ENCODE data around the gene KCNJ1. TPM values are rescaled to one million over a fixed set of nuclear protein-coding genes. Genes with fewer than 3 reads are reported as not detected.
A peak's percentile ranks its signal among the peaks of the same experiment; 100 is the strongest.

The KCNJ1 gene
- total RNA-seq, 2 experiments from 2014 or later, result not detected

DNA sequence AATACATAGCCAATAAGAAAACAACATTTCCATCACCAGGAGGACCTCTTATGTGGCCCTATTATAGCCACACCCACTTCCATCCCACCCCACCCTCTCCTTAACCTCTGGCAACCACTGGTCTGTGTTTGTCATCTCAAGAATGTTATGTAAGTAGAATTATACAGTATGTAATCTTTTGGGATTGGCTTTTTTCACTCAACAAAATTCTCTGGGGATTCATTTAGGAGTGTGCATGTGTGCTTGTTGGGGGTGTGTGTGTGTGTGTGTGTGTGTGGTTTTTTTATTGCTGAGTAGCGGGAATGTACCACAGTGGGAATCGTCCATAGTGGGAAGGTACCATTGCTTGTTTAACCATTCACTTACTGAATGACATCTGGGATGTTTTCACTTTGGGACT is 29.3 kb upstream of the KCNJ1 start:
- Mint-ChIP-seq H3K4me1 (peaks cover 14% of the 10 kb centered on the region), H3K36me3 (ENCODE audit: low read depth) (no peaks in the 10 kb centered on the region), H3K27ac (peak overlapping the region; percentile 21), H3K9me3 (no peaks in the 10 kb centered on the region), H3K27me3 (peaks cover 43% of the 10 kb centered on the region), H3K4me3 (no peak overlapping the region)
- no peak for DNase-seq
- ChIA-PET POLR2A (no interaction called here), CTCF (no interaction called here)

DNA sequence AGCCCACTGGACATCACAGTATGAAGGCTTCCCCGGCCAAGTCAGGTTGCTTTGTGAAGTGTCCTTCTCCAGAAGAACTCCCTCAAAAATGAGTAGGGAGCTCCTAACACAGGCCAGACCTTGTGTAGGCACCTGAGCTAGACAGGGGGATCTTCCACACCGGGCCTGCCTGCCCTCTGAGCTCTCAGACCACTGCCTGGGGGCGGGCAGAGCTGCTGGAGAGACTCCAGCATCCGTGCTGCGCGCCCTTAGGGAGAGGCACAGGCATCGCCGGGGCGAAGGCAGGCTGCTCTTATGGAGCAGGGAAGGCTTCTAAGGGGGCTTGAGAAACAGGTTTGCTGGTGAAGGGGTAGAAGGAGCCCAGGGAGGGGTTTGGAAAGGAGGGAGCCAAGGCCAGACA is 28.4 kb upstream of the KCNJ1 start:
- H3K36me3 Mint-ChIP-seq (ENCODE audit: low read depth), result no peaks in the 10 kb centered on the region
- no peak for DNase-seq
- ChIA-PET CTCF (interaction anchor here (0.9 kb wide), 1 partner anchor 61 kb away, joined by 3 read pairs; no protein-coding TSS in a partner anchor), POLR2A (no interaction called here)
- peaks cover 49% of the 10 kb centered on the region for H3K27me3 Mint-ChIP-seq
- H3K27ac Mint-ChIP-seq, result no peak overlapping the region
- H3K9me3 Mint-ChIP-seq, result no peaks in the 10 kb centered on the region
- no peak overlapping the region for H3K4me3 Mint-ChIP-seq
- H3K4me1 Mint-ChIP-seq, result peaks cover 16% of the 10 kb centered on the region

DNA sequence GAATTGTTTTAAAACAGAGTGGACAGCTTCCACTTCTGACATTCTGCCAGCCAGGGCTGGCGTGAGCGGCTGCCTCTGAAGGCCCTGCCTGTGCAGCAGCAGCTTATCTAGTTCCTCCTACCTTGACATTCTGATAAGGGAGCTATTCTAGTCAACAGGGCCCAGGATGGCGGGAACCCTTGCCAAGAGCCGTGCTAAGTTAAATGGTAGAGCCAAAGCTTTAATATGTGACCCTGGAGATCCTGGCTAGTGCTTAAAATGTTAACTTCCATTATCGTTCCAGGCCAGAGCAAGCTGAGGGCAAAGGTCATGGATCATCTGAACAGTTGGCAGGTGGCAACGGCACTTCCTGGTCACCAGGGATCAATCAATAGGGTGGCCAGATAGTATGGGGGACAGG is 27.6 kb upstream of the KCNJ1 start:
- POLR2A ChIA-PET, result no interaction called here
- peaks cover 16% of the 10 kb centered on the region for H3K4me1 Mint-ChIP-seq
- peaks cover 57% of the 10 kb centered on the region for H3K27me3 Mint-ChIP-seq
- no peak overlapping the region for H3K27ac Mint-ChIP-seq
- DNase-seq, result no peak
- no peaks in the 10 kb centered on the region for H3K9me3 Mint-ChIP-seq
- CTCF ChIA-PET, result interaction anchor here (1.1 kb wide), 1 partner anchor 14 kb away, joined by 3 read pairs; no protein-coding TSS in a partner anchor
- no peaks in the 10 kb centered on the region for H3K36me3 Mint-ChIP-seq (ENCODE audit: low read depth)
- H3K4me3 Mint-ChIP-seq, result no peak overlapping the region

DNA sequence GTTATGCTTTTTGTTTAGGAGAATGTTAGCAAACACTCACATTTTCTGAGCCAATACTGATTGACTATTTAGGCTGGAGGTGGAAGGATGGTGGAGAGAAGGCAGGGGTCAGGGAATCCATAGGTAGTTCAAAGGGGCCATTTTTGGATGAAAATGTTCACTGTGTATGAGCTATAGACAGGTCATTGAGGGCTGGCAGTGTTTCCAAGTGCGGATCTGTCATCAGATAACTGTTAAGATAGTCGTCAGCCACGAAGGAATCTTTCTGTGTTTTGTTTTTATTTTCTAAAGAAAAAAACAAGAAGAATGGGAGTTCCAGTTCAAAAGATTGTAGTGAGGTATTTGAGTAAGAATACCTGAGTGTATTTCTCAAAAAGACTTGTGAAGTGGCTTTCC is 27.2 kb upstream of the KCNJ1 start:
- Mint-ChIP-seq H3K4me1 (peaks cover 16% of the 10 kb centered on the region), H3K27me3 (peaks cover 59% of the 10 kb centered on the region), H3K27ac (no peak overlapping the region), H3K36me3 (ENCODE audit: low read depth) (no peaks in the 10 kb centered on the region), H3K9me3 (no peaks in the 10 kb centered on the region), H3K4me3 (no peak overlapping the region)
- DNase-seq, result no peak
- ChIA-PET CTCF (interaction anchor here (1.1 kb wide), 1 partner anchor 14 kb away, joined by 3 read pairs; no protein-coding TSS in a partner anchor), POLR2A (no interaction called here)

DNA sequence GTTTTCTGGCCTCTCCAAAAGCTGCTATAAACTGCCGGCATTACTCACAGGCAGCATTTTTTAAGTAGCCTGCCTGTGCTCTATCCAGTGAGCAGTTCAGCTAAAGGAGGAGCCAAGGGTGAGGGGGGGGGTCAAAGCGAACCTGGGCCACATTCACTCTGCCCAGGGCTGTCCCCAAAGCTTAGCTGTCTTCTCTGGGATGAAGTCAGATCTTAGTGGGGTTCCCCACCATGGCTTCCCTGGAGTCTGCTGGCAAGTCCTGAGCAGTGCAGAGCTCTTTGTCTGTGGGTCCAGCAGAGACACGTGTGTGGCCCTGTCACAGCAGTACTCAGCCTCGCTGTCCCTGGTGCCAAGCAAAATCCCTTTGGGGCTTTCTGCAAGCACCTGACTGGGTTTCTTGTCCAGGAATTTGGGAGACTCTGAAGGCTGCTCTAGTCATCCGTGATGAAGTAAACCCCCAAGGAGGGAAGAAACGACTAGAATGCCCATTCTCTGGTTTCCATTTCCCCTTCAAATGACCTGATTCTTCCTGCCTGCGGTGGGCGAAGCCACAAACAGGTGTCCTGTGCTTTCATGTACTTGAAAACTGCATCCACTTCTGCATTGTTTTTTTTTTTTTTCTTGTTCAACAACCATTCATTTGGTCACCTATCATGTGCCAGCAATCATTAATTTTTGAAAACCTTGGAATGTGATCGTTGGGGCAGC is 26.6 kb upstream of the KCNJ1 start:
- H3K27me3 Mint-ChIP-seq, result peaks cover 60% of the 10 kb centered on the region
- no peaks in the 10 kb centered on the region for H3K9me3 Mint-ChIP-seq
- no peak overlapping the region for H3K27ac Mint-ChIP-seq
- no peak for DNase-seq
- CTCF ChIA-PET, result interaction anchor here (2.1 kb wide), 1 partner anchor 13 kb away, joined by 4 read pairs; no protein-coding TSS in a partner anchor
- no peaks in the 10 kb centered on the region for H3K36me3 Mint-ChIP-seq (ENCODE audit: low read depth)
- H3K4me3 Mint-ChIP-seq, result no peak overlapping the region
- H3K4me1 Mint-ChIP-seq, result peaks cover 16% of the 10 kb centered on the region
- POLR2A ChIA-PET, result interaction anchor here (0.7 kb wide), 1 partner anchor 18 kb away, joined by 3 read pairs; no protein-coding TSS in a partner anchor

DNA sequence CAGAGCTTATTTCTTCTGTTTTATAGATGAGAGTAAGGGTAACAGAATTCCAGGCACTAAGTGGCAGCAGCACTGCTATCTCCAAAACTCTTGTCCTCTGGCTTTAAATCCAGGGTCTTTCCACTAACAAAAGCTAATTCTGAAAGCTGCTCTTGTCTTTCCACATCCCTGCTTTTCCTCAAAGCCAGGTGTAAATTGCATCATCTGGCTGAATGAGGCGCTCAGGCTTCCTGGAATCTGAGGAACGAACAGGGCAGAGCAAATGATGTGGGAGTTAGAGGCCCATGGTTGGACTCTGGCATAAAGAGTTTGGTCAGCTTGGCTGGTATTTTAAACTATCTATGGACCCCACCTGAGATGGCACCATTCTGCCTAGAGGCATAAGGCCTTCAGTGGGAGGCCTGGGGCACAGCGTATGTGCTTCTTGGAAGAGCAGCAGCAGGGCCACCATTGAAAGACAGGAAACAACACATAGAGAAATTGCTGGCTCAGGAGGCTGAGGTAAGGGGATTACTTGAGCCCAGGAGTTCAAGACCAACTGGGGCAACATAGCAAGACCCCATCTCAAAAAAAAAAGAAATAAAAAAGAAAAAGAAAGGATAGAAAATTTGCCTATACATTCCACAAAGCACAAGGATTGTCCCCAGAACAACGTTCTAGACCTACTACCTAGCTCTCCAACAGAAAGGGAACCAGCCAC is 25.9 kb upstream of the KCNJ1 start:
- Mint-ChIP-seq H3K4me1 (peaks cover 16% of the 10 kb centered on the region), H3K9me3 (no peaks in the 10 kb centered on the region), H3K36me3 (ENCODE audit: low read depth) (no peaks in the 10 kb centered on the region), H3K27ac (no peak overlapping the region), H3K4me3 (no peak overlapping the region), H3K27me3 (peaks cover 63% of the 10 kb centered on the region)
- ChIA-PET POLR2A (interaction anchor here (0.7 kb wide), 1 partner anchor 18 kb away, joined by 3 read pairs; no protein-coding TSS in a partner anchor), CTCF (interaction anchor here (2.1 kb wide), 1 partner anchor 12 kb away, joined by 4 read pairs; no protein-coding TSS in a partner anchor)
- no peak for DNase-seq

DNA sequence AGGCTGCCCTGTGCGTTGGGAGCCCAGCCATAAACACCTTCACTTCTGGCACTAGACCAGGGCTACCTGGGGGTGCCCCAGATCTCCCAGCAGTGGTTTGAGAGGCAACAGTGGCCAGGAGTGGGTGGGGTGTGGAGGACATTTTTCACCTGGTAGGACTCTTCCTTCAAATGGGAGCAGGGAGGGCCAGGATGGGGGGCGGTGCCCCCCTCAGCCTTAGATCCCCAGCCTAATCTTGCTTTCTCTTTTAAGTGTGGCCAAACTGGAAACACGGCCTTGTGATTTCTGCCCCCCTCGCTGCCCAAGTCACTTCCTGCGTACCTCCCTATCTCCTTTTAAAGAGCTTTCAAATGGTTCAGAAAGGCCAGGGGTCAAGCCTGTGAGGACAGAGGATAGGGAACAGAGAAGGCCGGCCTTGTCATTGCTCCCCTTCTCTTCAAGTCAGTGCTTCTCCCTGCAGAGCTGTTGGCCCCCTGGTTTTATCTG is 24.9 kb upstream of the KCNJ1 start:
- Mint-ChIP-seq H3K27ac (no peak overlapping the region), H3K4me3 (no peak overlapping the region), H3K9me3 (no peaks in the 10 kb centered on the region), H3K27me3 (peaks cover 64% of the 10 kb centered on the region), H3K4me1 (peaks cover 18% of the 10 kb centered on the region), H3K36me3 (ENCODE audit: low read depth) (no peaks in the 10 kb centered on the region)
- ChIA-PET CTCF (interaction anchor here (1.0 to 2.1 kb wide), 2 partner anchors 11 to 16 kb away, joined by 4 read pairs; no protein-coding TSS in a partner anchor), POLR2A (no interaction called here)
- DNase-seq, result no peak

DNA sequence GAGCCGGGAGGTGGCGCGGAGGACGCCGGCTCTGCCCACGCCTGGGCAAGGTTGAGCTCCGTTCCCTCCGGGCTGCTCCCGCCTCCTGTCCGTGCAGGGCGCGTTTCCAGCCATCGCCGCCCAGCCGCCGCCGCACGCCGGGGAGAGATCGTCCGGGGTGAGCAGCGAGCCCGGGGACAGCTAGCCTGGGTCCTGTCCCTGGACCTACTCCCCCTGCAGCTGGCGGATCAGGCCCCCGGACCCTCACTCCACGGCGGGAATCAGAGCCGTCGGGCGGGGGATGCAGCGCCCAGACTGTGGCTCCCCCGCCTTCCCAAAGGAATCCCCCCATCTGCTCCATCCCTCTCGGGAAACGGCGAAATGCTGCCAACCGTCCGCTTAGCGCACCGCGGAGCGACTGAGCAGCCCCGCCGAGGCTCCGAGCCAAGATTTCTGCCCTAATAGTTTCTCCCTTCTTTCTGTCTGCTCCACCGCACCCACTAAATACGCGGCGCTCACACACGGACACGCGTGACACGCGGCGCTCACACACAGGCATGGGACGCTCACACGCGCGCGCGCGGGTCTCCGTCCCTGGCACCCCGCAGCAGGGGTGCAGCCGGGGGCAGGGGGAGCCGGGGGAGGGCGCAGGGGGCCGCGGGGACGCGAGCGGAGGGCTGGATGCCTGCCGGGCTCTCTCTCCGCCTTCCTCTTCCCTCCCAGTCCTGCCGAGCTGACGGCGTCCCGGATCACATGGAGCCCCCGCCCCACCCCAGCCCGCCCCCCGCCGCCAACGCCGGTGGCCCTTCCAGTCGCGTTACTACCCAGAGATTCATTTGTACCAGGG is 23.7 kb upstream of the KCNJ1 start, which contains the start of gene KCNJ5:
KCNJ5 (plus strand) TSS at position 814 of the 826 bp plus-strand sequence. CDS start 19,918 bp downstream, outside the sequence.
- peak within 1 kb of the TSS; percentile 63 for H3K4me3 Mint-ChIP-seq
- no peaks in the 10 kb centered on the region for H3K9me3 Mint-ChIP-seq
- ChIA-PET POLR2A (no interaction called here), CTCF (interaction anchor here (0.5 to 1.7 kb wide), 3 partner anchors 9 to 1971 kb away, joined by 3 to 4 read pairs (median 3); no protein-coding TSS in a partner anchor)
- peaks cover 69% of the 10 kb centered on the region for H3K27me3 Mint-ChIP-seq
- H3K27ac Mint-ChIP-seq, result no peak within 1 kb of the TSS
- no peak for DNase-seq
- no peaks in the 10 kb centered on the region for H3K36me3 Mint-ChIP-seq (ENCODE audit: low read depth)
- peaks cover 30% of the 10 kb centered on the region for H3K4me1 Mint-ChIP-seq

DNA sequence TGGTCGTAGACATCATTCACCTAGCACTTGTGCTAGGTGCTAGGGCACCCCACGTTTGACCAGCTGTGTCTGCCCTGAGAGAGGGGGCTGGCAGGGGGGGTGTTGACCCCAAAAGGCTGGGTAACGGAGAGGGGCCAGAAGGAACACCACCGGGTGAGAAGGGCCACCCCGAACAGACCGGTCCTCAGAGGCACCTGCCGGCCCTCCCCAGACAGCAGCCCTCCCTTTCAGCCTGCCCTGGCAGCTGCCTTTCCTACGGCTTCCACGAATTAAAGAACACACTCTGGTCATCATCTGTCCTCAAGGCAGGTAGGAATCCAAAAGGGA is 23.1 kb upstream of the KCNJ1 start:
- peaks cover 30% of the 10 kb centered on the region for H3K4me1 Mint-ChIP-seq
- no peak overlapping the region for H3K4me3 Mint-ChIP-seq
- H3K36me3 Mint-ChIP-seq (ENCODE audit: low read depth), result no peaks in the 10 kb centered on the region
- ChIA-PET POLR2A (no interaction called here), CTCF (interaction anchor here (0.5 to 1.7 kb wide), 3 partner anchors 9 to 1972 kb away, joined by 3 to 4 read pairs (median 3); no protein-coding TSS in a partner anchor)
- peaks cover 72% of the 10 kb centered on the region for H3K27me3 Mint-ChIP-seq
- no peaks in the 10 kb centered on the region for H3K9me3 Mint-ChIP-seq
- H3K27ac Mint-ChIP-seq, result no peak overlapping the region
- DNase-seq, result no peak

DNA sequence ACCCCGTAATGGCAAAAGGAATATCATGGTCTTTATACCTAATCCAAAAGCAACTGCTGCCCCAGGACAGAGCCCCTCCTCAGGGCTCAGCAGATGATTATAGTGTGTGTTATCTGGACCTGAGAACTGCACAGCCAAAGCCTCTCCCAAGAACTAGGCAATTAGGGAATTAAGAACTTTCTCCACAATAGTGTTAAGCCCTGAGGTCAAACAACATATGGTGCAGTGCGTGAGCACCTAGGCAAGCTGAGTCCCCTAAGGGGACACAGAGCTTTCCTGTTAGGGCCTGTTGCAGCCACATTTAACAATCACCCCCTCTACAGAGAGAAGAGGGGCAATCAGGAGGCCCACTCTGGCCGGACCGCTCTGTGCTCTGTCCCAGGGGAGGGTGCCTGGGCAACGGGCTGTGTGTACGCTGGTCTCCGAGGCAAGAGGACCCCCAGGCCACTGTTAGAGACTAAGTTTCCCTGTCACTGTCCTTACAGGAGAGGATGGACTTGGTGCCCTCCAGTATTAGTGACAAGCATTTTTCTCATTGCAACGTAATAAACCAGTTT is 22.6 kb upstream of the KCNJ1 start:
- peak overlapping the region; percentile 17 for H3K4me3 Mint-ChIP-seq

DNA sequence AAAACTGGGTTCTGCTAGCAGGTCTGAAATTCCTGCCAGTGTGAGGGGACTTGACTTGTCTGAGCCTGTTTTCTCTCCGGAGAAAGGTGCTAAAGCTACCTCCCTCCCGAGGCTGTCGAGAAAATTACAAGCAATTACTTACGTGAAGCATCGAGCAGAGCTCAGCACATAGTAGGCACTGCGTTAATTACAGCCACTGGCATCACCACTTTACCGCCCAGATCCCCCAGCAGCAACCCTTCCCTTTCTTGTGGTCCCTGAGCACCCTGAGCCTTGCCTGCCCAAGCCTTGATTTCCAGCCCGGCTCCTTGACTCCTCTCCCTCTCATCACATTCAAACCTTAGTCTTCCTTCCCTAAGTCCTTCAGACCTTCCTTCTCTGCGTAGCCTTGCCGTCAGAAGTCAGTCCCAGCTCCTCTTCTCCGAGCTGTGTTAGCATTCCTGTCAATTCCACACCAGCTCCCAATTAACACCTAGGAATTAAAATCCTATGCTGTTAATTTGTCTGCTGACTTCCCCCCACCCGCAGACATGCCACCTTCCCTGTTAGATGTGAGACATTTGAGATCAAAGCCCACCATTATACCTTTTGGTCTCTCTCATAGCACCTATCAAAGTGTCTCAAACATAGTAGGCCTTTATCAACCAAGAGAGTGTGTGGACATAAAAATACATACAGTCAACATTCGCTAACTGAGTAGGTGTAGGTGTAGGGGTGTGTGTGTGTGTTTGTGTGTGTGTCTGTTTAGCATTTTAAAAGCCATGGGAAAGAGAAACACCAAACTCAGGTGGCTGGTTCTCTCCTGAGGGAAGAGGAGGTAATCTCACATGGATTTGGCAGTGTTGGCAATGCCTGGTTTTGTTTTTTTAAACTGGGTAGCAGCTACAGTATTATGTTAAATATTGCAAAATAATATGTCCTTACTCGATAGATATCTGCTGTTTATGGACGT is 21.2 kb upstream of the KCNJ1 start:
- ChIA-PET POLR2A (no interaction called here), CTCF (interaction anchor here (1.0 to 1.7 kb wide), 3 partner anchors 9 to 68 kb away, joined by 3 to 7 read pairs (median 4); no protein-coding TSS in a partner anchor)
- H3K36me3 Mint-ChIP-seq (ENCODE audit: low read depth), result no peaks in the 10 kb centered on the region
- no peak overlapping the region for H3K27ac Mint-ChIP-seq
- peaks cover 77% of the 10 kb centered on the region for H3K27me3 Mint-ChIP-seq
- H3K9me3 Mint-ChIP-seq, result no peaks in the 10 kb centered on the region
- no peak overlapping the region for H3K4me3 Mint-ChIP-seq
- peaks cover 22% of the 10 kb centered on the region for H3K4me1 Mint-ChIP-seq
- no peak for DNase-seq

More for the DNA sequence above, 22.6 kb upstream of the KCNJ1 start:
- no peak for DNase-seq
- Mint-ChIP-seq H3K4me1 (peaks cover 30% of the 10 kb centered on the region), H3K27ac (no peak overlapping the region), H3K36me3 (ENCODE audit: low read depth) (no peaks in the 10 kb centered on the region), H3K27me3 (peaks cover 73% of the 10 kb centered on the region), H3K9me3 (no peaks in the 10 kb centered on the region)
- ChIA-PET POLR2A (no interaction called here), CTCF (interaction anchor here (1.0 to 1.7 kb wide), 2 partner anchors 8 to 15 kb away, joined by 3 to 4 read pairs; no protein-coding TSS in a partner anchor)

All from activated CD4-positive, alpha-beta T cell treated with anti-CD3 and anti-CD28 coated beads, Interleukin-2, amount 10 ng/mL, durations not matched to agents 7 days and 5 days (primary cell).